IMR-90 (cell line): Measurements from ENCODE around the gene GRIK3. TPM values are rescaled to one million over a fixed set of nuclear protein-coding genes. Genes with fewer than 3 reads are reported as not detected.
A peak's percentile ranks its signal among the peaks of the same experiment; 100 is the strongest.

ENCODE experiments used
- ATAC-seq: fragments of 200-7000 bp; cut with Tn5 transposase; 2 replicates; pipeline ENCODE4 v1.9.1; 2020; ENCODE audit warnings: low read depth, mild to moderate bottlenecking, moderate library complexity
- BruUV-seq: library from RNA; stranded (reverse); fragments of 400-500 nt; replicated peaks from 2 replicates; lab custom pipeline; 2021; lab: Mats Ljungman, UMichigan
- CTCF ChIA-PET: fragments of 300-600 bp; formaldehyde crosslinking; extraction: SDS; loops from one replicate; lab custom pipeline; 2021; ENCODE audit warnings: antibody characterized with exemption; lab: Yijun Ruan, JAX
- POLR2A ChIA-PET: fragments of 300-600 bp; sonication (Branson Sonifier 250); formaldehyde crosslinking; loops from one replicate; lab custom pipeline; 2022; ENCODE audit warnings: antibody characterized with exemption; ENCODE audit not compliant: unreplicated experiment; lab: Charles Lee
- DNase-seq: peaks from one replicate; pipeline ENCODE4 v3.0.0; 2013
- H2AFZ ChIP-seq: replicated peaks from 2 replicates; pipeline ENCODE3; 2013; ENCODE audit warnings: low read length, mild to moderate bottlenecking; ENCODE audit not compliant: poor library complexity
- H2AK5ac ChIP-seq: 2 replicates; pipeline ENCODE4 v1.6.1; 2013; ENCODE audit warnings: low read depth, low read length, inconsistent platforms
- H2AK9ac ChIP-seq: replicated peaks from 2 replicates; pipeline ENCODE3; 2013; ENCODE audit warnings: mild to moderate bottlenecking, low read depth, low read length, moderate library complexity; ENCODE audit not compliant: poor library complexity
- H2BK120ac ChIP-seq: 2 replicates; pipeline ENCODE4 v1.6.1; 2013; ENCODE audit warnings: low read depth, low read length, inconsistent platforms
- H2BK15ac ChIP-seq: 3 replicates; pipeline ENCODE4 v1.6.1; 2013; ENCODE audit warnings: low read depth, low read length, inconsistent platforms
- H2BK20ac ChIP-seq: 2 replicates; pipeline ENCODE4 v1.6.1; 2013; ENCODE audit warnings: low read depth, mild to moderate bottlenecking, inconsistent platforms, low read length, moderate library complexity
- H2BK5ac ChIP-seq: 2 replicates; pipeline ENCODE4 v1.6.1; 2013; ENCODE audit warnings: mild to moderate bottlenecking, low read depth, low read length, inconsistent platforms; ENCODE audit not compliant: poor library complexity, severe bottlenecking
- H3K14ac ChIP-seq: replicated peaks from 2 replicates; pipeline ENCODE4 v1.6.1; 2013; ENCODE audit warnings: low read depth, low read length, inconsistent platforms
- H3K18ac ChIP-seq: 2 replicates; pipeline ENCODE4 v1.6.1; 2013; ENCODE audit warnings: low read depth, low read length, control low read depth
- H3K23ac ChIP-seq: 2 replicates; pipeline ENCODE4 v1.6.1; 2013; ENCODE audit warnings: low read depth, low read length, inconsistent platforms
- H3K27ac ChIP-seq: 2 replicates; pipeline ENCODE4 v1.5.1; 2013; ENCODE audit warnings: mild to moderate bottlenecking, control low read depth, low read length; ENCODE audit not compliant: insufficient read depth
- H3K27me3 ChIP-seq: 2 replicates; pipeline ENCODE4 v1.6.1; 2013; ENCODE audit warnings: low read length; ENCODE audit not compliant: control insufficient read depth, insufficient read depth
- H3K36me3 ChIP-seq: 2 replicates; pipeline ENCODE4 v1.6.1; 2013; ENCODE audit warnings: low read length, mixed read lengths; ENCODE audit not compliant: control insufficient read depth, insufficient read depth
- H3K4ac ChIP-seq: 2 replicates; pipeline ENCODE4 v1.6.1; 2013; ENCODE audit warnings: low read depth, low read length, inconsistent platforms
- H3K4me1 ChIP-seq: 2 replicates; pipeline ENCODE4 v1.6.1; 2013; ENCODE audit warnings: low read length, mixed read lengths; ENCODE audit not compliant: control insufficient read depth, insufficient read depth
- H3K4me2 ChIP-seq: 2 replicates; pipeline ENCODE4 v1.6.1; 2013; ENCODE audit warnings: low read depth, mild to moderate bottlenecking, control low read depth, low read length, moderate library complexity
- H3K4me3 ChIP-seq: 2 replicates; pipeline ENCODE4 v1.5.1; 2013; ENCODE audit warnings: low read depth, mild to moderate bottlenecking, control low read depth, low read length, moderate library complexity; ENCODE audit not compliant: insufficient read depth
- H3K56ac ChIP-seq: 2 replicates; pipeline ENCODE4 v1.6.1; 2013; ENCODE audit warnings: low read length, inconsistent platforms; ENCODE audit not compliant: insufficient read depth; ENCODE audit errors: extremely low read depth
- H3K79me1 ChIP-seq, 2 experiments: 2 replicates each; pipeline ENCODE4 v1.6.1; 2013; ENCODE audit warnings: low read length in 2 of 2, inconsistent platforms in 1 of 2, low read depth in 1 of 2
- H3K9ac ChIP-seq: 2 replicates; pipeline ENCODE4 v1.6.1; 2013; ENCODE audit warnings: low read depth, low read length, control low read depth
- H3K9me1 ChIP-seq: 2 replicates; pipeline ENCODE4 v1.6.1; 2013; ENCODE audit warnings: low read length, inconsistent platforms; ENCODE audit not compliant: insufficient read depth
- H3K9me3 ChIP-seq: 2 replicates; pipeline ENCODE4 v1.6.1; 2013; ENCODE audit warnings: low read length; ENCODE audit not compliant: control insufficient read depth, insufficient read depth
- H4K20me1 ChIP-seq: 2 replicates; pipeline ENCODE4 v1.6.1; 2013; ENCODE audit warnings: low read length, inconsistent platforms; ENCODE audit not compliant: insufficient read depth
- H4K5ac ChIP-seq: 2 replicates; pipeline ENCODE4 v1.6.1; 2013; ENCODE audit warnings: mild to moderate bottlenecking, low read depth, low read length, control low read depth
- H4K8ac ChIP-seq, 2 experiments: 2 replicates each; pipeline ENCODE4 v1.6.1; 2013; ENCODE audit warnings: low read depth in 2 of 2, low read length in 2 of 2, control low read depth in 1 of 2, inconsistent platforms in 1 of 2
- H4K91ac ChIP-seq: 2 replicates; pipeline ENCODE4 v1.6.1; 2013; ENCODE audit warnings: low read depth, low read length, inconsistent platforms; ENCODE audit not compliant: insufficient read depth
- BHLHE40 ChIP-seq: fragments of 150-350 bp; IDR thresholded peaks from 2 replicates; pipeline ENCODE4 v1.6.1; 2016; ENCODE audit warnings: mild to moderate bottlenecking, low read depth, low read length
- CEBPB ChIP-seq: IDR thresholded peaks from 2 replicates; pipeline ENCODE4 v1.6.1; 2012; ENCODE audit warnings: low read depth, low read length, improper control_type of control experiment
- CHD1 ChIP-seq: IDR thresholded peaks from 2 replicates; pipeline ENCODE4 v1.6.1; 2012; ENCODE audit warnings: low read depth, low read length, improper control_type of control experiment
- ELK1 ChIP-seq: fragments of 150-350 bp; IDR thresholded peaks from 2 replicates; pipeline ENCODE4 v1.6.1; 2016; ENCODE audit warnings: low read depth, mild to moderate bottlenecking, low read length, moderate library complexity, borderline replicate concordance
- FOS ChIP-seq: fragments of 150-350 bp; IDR thresholded peaks from 2 replicates; pipeline ENCODE4 v1.6.1; 2016; ENCODE audit warnings: low read depth, low read length
- MAFK ChIP-seq: IDR thresholded peaks from 2 replicates; pipeline ENCODE4 v1.6.1; 2012; ENCODE audit warnings: low read depth, low read length, improper control_type of control experiment
- MAZ ChIP-seq: IDR thresholded peaks from 2 replicates; pipeline ENCODE4 v1.6.1; 2012; ENCODE audit warnings: low read depth, mild to moderate bottlenecking, low read length, improper control_type of control experiment, moderate library complexity, borderline replicate concordance
- MXI1 ChIP-seq: IDR thresholded peaks from 2 replicates; pipeline ENCODE4 v1.6.1; 2012; ENCODE audit warnings: low read depth, mild to moderate bottlenecking, low read length, moderate library complexity, borderline replicate concordance
- POLR2A ChIP-seq: IDR thresholded peaks from 2 replicates; pipeline ENCODE4 v1.6.1; 2012; ENCODE audit warnings: mild to moderate bottlenecking, low read depth, low read length
- RAD21 ChIP-seq: IDR thresholded peaks from 2 replicates; pipeline ENCODE4 v1.6.1; 2012; ENCODE audit warnings: low read length, improper control_type of control experiment
- RCOR1 ChIP-seq: IDR thresholded peaks from 2 replicates; pipeline ENCODE4 v1.6.1; 2012; ENCODE audit warnings: mild to moderate bottlenecking, low read length, improper control_type of control experiment; ENCODE audit not compliant: insufficient replicate concordance
- RFX5 ChIP-seq: IDR thresholded peaks from 2 replicates; pipeline ENCODE4 v1.8.0; 2012; ENCODE audit warnings: low read depth, mild to moderate bottlenecking, low read length, moderate library complexity
- SMC3 ChIP-seq: fragments of 150-350 bp; IDR thresholded peaks from 2 replicates; pipeline ENCODE4 v1.6.1; 2016; ENCODE audit warnings: low read depth, mild to moderate bottlenecking, antibody characterized with exemption, low read length, moderate library complexity
- USF2 ChIP-seq: fragments of 150-350 bp; IDR thresholded peaks from 2 replicates; pipeline ENCODE4 v1.6.1; 2017; ENCODE audit warnings: mild to moderate bottlenecking, antibody characterized with exemption, low read length, low read depth
- WGBS, 2 experiments: methylation state at CpG; one replicate each; pipeline versions ENCODE4 v1.1.5 to v1.1.7; 2013; ENCODE audit warnings: missing lambda C conversion rate in 2 of 2; ENCODE audit not compliant: insufficient read length in 1 of 2; ENCODE audit errors: extremely low coverage in 2 of 2; 5-methylcytosine and 5-hydroxymethylcytosine counted together
- dilution Hi-C: fragments of 300-500 bp; cut with HindIII; formaldehyde crosslinking; loops from one replicate; pipeline ENCODE4 v1.14.3; 2018; ENCODE audit warnings: low sequenced_read_pairs; ENCODE audit not compliant: unreplicated experiment
- in situ Hi-C: fragments of 300-500 bp; cut with MboI; formaldehyde crosslinking; loops from 3 replicates; pipeline ENCODE4 v1.14.3; 2019; ENCODE audit warnings: low sequenced_read_pairs, inconsistent platforms, mixed read lengths
- intact Hi-C: fragments of 100-400 bp; cut with micrococcal nuclease; formaldehyde crosslinking; loops from 2 replicates; pipeline ENCODE4 v1.10.0; 2022
- polyA plus RNA-seq, 3 experiments: library from polyadenylated mRNA; depleted of rRNA; stranded (reverse); fragments of >200 nt; gene quantifications; 2 replicates each; pipeline ENCODE4 v1.2.3, GENCODE V29; 2012; ENCODE audit warnings: low replicate concordance in 1 of 3
- total RNA-seq: library from RNA; depleted of rRNA; stranded (reverse); fragments of >200 nt; gene quantifications from 2 replicates; pipeline ENCODE4 v1.2.3, GENCODE V29; 2012
- TF ChIP-seq, protein P1 (sequence below): conservative IDR thresholded peaks from 2 replicates; pipeline ENCODE4 v1.5.1; 2012; ENCODE audit warnings: mild to moderate bottlenecking, low read depth, low read length, improper control_type of control experiment

GRIK3 gene
- total and polyA plus RNA-seq, 2 of the 4 experiments (the other 2 are of a cell fraction) = not detected

DNA sequence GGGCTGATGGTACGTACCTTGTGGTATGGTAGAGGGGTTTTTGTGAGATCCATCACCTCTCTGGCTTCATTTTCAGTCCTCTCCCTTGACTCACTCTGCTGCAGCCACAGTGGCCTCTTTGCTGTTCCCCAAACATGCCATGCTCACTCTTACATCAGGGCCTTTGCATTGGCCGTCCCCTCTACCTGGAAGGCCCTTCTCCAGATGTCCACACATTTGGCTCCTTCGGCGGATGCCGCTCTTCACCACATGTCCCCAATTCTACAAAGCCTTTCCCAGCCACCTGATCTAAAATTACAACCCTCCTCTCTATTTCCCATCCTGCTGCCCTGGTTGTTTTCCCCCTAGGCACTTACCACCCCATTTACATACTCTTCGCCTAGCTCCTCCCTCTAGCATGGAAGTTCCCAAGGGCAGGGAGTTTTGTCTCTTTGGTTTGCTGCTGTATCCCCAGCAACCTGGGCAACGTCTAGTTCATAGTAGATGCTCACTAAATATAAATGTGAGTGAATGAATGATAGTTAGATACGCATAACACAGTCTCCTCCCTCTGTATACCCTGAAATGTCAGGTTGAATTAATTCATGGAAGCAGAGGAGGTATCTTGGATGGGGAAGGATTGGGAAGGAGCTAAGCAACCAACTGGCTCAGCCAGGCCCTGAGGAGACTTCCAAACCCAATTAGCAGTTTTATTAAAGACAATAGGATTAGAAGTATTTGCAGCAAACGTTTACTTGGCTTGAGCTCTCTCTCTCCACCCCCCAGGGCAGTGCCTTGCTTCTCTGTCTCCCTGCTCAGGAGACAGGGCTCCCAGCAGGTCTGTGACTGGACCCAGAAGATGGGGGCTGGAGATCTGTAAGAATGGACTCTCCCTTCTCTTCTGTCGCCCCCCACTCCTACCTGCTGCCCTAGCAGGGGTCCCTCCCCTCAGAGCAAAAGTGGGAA, 264.2 kb downstream of the GRIK3 start:
- intact Hi-C loops (no loop called here), dilution Hi-C loops (no loop called here), in situ Hi-C loops (no loop called here)
- Histone ChIP-seq H2BK20ac (no peak overlapping the region), H3K9me3 (no peaks in the 10 kb centered on the region), H2BK15ac (no peak overlapping the region), H3K36me3 (no peaks in the 10 kb centered on the region), H3K9me1 (no peaks in the 10 kb centered on the region), H2AK5ac (no peak overlapping the region), H3K4me1 (no peaks in the 10 kb centered on the region), H3K56ac (no peak overlapping the region), H4K8ac (no peak overlapping the region), H3K4me3 (no peak overlapping the region), H4K91ac (no peak overlapping the region), H3K18ac (no peak overlapping the region), H4K20me1 (no peaks in the 10 kb centered on the region), H3K79me1 (no peaks in the 10 kb centered on the region), H2AFZ (peak overlapping the region; percentile 14), H2AK9ac (no peak overlapping the region), H3K23ac (no peak overlapping the region), H2BK5ac (no peak overlapping the region), H3K27me3 (peaks cover 2% of the 10 kb centered on the region; the same call in 1 of the 2 replicates), H3K14ac (no peak overlapping the region), H2BK120ac (no peak overlapping the region), H3K9ac (no peak overlapping the region), H3K4ac (no peak overlapping the region), H4K5ac (no peak overlapping the region), H3K4me2 (no peak overlapping the region), H3K27ac (no peak overlapping the region)
- ATAC-seq (no peak), DNase-seq (no peak)
- 40% methylated on average over 4 of the region's 10 CpGs; no CpG with 5 or more reads in 1 of the 2 experiments for WGBS, 2 experiments
- BruUV-seq = no TSS peak
- POLR2A ChIA-PET = no interaction called here
- CTCF ChIA-PET = no interaction called here
- TF ChIP-seq MAFK = no peak
- TF ChIP-seq CEBPB = no peak
- TF ChIP-seq MAZ = no peak
- TF ChIP-seq USF2 = no peak
- TF ChIP-seq, protein P1, sequence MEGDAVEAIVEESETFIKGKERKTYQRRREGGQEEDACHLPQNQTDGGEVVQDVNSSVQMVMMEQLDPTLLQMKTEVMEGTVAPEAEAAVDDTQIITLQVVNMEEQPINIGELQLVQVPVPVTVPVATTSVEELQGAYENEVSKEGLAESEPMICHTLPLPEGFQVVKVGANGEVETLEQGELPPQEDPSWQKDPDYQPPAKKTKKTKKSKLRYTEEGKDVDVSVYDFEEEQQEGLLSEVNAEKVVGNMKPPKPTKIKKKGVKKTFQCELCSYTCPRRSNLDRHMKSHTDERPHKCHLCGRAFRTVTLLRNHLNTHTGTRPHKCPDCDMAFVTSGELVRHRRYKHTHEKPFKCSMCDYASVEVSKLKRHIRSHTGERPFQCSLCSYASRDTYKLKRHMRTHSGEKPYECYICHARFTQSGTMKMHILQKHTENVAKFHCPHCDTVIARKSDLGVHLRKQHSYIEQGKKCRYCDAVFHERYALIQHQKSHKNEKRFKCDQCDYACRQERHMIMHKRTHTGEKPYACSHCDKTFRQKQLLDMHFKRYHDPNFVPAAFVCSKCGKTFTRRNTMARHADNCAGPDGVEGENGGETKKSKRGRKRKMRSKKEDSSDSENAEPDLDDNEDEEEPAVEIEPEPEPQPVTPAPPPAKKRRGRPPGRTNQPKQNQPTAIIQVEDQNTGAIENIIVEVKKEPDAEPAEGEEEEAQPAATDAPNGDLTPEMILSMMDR = no peak
- no peak for TF ChIP-seq CHD1
- no peak for TF ChIP-seq SMC3
- no peak for TF ChIP-seq RFX5
- TF ChIP-seq ELK1 = no peak
- no peak for TF ChIP-seq FOS
- no peak for TF ChIP-seq BHLHE40
- TF ChIP-seq POLR2A = no peak
- TF ChIP-seq RCOR1 = no peak
- no peak for TF ChIP-seq RAD21
- TF ChIP-seq MXI1 = no peak
